Immature natural killer cell (primary cell): Measurements from ENCODE around the gene CALML3. TPM values are rescaled to one million over a fixed set of nuclear protein-coding genes. Genes with fewer than 3 reads are reported as not detected.

ENCODE experiments used
- DNase-seq, 3 donors: peaks; one replicate each; pipeline ENCODE4 v3.0.0; 2022; ENCODE audit warnings: mixed read lengths in 1 of 3
- H3K27ac Mint-ChIP-seq, 6 donors: one replicate each; pipeline ENCODE4 v1.8.0; 2020; ENCODE audit warnings: mixed read lengths in 6 of 6, mild to moderate bottlenecking in 5 of 6, inconsistent platforms in 4 of 6, moderate library complexity in 3 of 6
- H3K27me3 Mint-ChIP-seq, 3 donors: one replicate each; pipeline ENCODE4 v1.8.0; 2020 to 2021; ENCODE audit warnings: low read depth in 3 of 3, mild to moderate bottlenecking in 3 of 3, mixed read lengths in 3 of 3, moderate library complexity in 3 of 3, inconsistent platforms in 1 of 3
- H3K36me3 Mint-ChIP-seq, 3 donors: one replicate each; pipeline ENCODE4 v1.8.0; 2020; ENCODE audit warnings: mixed read lengths in 3 of 3, inconsistent platforms in 2 of 3, mild to moderate bottlenecking in 2 of 3
- H3K4me1 Mint-ChIP-seq, 2 donors: one replicate each; pipeline ENCODE4 v1.8.0; 2020; ENCODE audit warnings: inconsistent platforms in 2 of 2, mild to moderate bottlenecking in 2 of 2, mixed read lengths in 2 of 2, moderate library complexity in 1 of 2
- H3K4me3 Mint-ChIP-seq, 5 donors: one replicate each; pipeline ENCODE4 v1.8.0; 2020; ENCODE audit warnings: mild to moderate bottlenecking in 5 of 5, mixed read lengths in 5 of 5, inconsistent platforms in 3 of 5, moderate library complexity in 3 of 5
- H3K9me3 Mint-ChIP-seq, 6 donors: one replicate each; pipeline ENCODE4 v1.8.0; 2020; ENCODE audit warnings: mild to moderate bottlenecking in 6 of 6, mixed read lengths in 6 of 6, inconsistent platforms in 4 of 6, moderate library complexity in 3 of 6
- polyA plus RNA-seq, 3 donors: library from polyadenylated mRNA; unstranded; fragments of 300-500 nt; fragmentation: Illumina TruSeq; gene quantifications; one replicate each; pipeline ENCODE4 v1.2.3, GENCODE V29; 2021

The CALML3 gene
- polyA plus RNA-seq, 3 donors from 2014 or later: not detected

- no peak overlapping the region for H3K27ac Mint-ChIP-seq
- peaks cover 0 to 1% (median 0%) of the 10 kb centered on the region in 6 donors for H3K9me3 Mint-ChIP-seq
- DNase-seq: no peak
- peaks cover 2 to 4% (median 2%) of the 10 kb centered on the region in 3 donors for H3K27me3 Mint-ChIP-seq
- no peaks in the 10 kb centered on the region for H3K4me1 Mint-ChIP-seq
- no peaks in the 10 kb centered on the region for H3K36me3 Mint-ChIP-seq
- no peak overlapping the region for H3K4me3 Mint-ChIP-seq
These were observed 46.4 kb downstream of the CALML3 start for GRCh38 chr10:5570979-5571810.

GRCh38 chr10:5571826-5572225 is 47.1 kb downstream of the CALML3 start:
- H3K4me3 Mint-ChIP-seq: no peak overlapping the region
- no peak for DNase-seq
- peaks cover 2 to 4% (median 4%) of the 10 kb centered on the region in 3 donors for H3K27me3 Mint-ChIP-seq
- no peak overlapping the region for H3K27ac Mint-ChIP-seq
- no peaks in the 10 kb centered on the region for H3K4me1 Mint-ChIP-seq
- H3K36me3 Mint-ChIP-seq: no peaks in the 10 kb centered on the region
- peaks cover 0 to 3% (median 0%) of the 10 kb centered on the region in 6 donors for H3K9me3 Mint-ChIP-seq

- peaks cover 0 to 3% (median 0%) of the 10 kb centered on the region in 6 donors for H3K9me3 Mint-ChIP-seq
- no peaks in the 10 kb centered on the region for H3K36me3 Mint-ChIP-seq
- DNase-seq: no peak
- H3K4me3 Mint-ChIP-seq: no peak overlapping the region
- H3K27me3 Mint-ChIP-seq: peaks cover 2 to 4% (median 4%) of the 10 kb centered on the region in 3 donors
- no peaks in the 10 kb centered on the region for H3K4me1 Mint-ChIP-seq
- no peak overlapping the region for H3K27ac Mint-ChIP-seq
These were observed 48.7 kb downstream of the CALML3 start for GRCh38 chr10:5573319-5573950.

- Mint-ChIP-seq H3K27me3 (peaks cover 0 to 6% (median 2%) of the 10 kb centered on the region in 3 donors), H3K36me3 (no peaks in the 10 kb centered on the region), H3K27ac (no peak overlapping the region), H3K4me1 (no peaks in the 10 kb centered on the region), H3K4me3 (no peak overlapping the region), H3K9me3 (peaks cover 0 to 3% (median 0%) of the 10 kb centered on the region in 6 donors)
- no peak for DNase-seq
These were observed 49.3 kb downstream of the CALML3 start for GRCh38 chr10:5573968-5574641.

GRCh38 chr10:5574642-5575131 is 49.9 kb downstream of the CALML3 start:
- DNase-seq: no peak
- Mint-ChIP-seq H3K4me3 (no peak overlapping the region), H3K36me3 (no peaks in the 10 kb centered on the region), H3K27ac (no peak overlapping the region), H3K27me3 (peaks cover 0 to 6% (median 2%) of the 10 kb centered on the region in 3 donors), H3K4me1 (no peaks in the 10 kb centered on the region), H3K9me3 (peaks cover 0 to 3% (median 0%) of the 10 kb centered on the region in 6 donors)

- Mint-ChIP-seq H3K4me3 (no peak overlapping the region), H3K4me1 (no peaks in the 10 kb centered on the region), H3K27ac (peak overlapping the region in 1 of 6 donors; percentile 55), H3K9me3 (peaks cover 0 to 3% (median 0%) of the 10 kb centered on the region in 6 donors), H3K36me3 (no peaks in the 10 kb centered on the region), H3K27me3 (peaks cover 0 to 6% (median 2%) of the 10 kb centered on the region in 3 donors)
- DNase-seq: no peak
These were observed 50.4 kb downstream of the CALML3 start for GRCh38 chr10:5575144-5575481.

GRCh38 chr10:5575482-5576153 is 50.9 kb downstream of the CALML3 start:
- H3K4me1 Mint-ChIP-seq: no peaks in the 10 kb centered on the region
- no peak overlapping the region for H3K4me3 Mint-ChIP-seq
- no peaks in the 10 kb centered on the region for H3K36me3 Mint-ChIP-seq
- no peak overlapping the region for H3K27ac Mint-ChIP-seq
- DNase-seq: no peak
- H3K27me3 Mint-ChIP-seq: peaks cover 0 to 6% (median 2%) of the 10 kb centered on the region in 3 donors
- peaks cover 0 to 3% (median 0%) of the 10 kb centered on the region in 6 donors for H3K9me3 Mint-ChIP-seq

GRCh38 chr10:5576154-5576748 is 51.5 kb downstream of the CALML3 start:
- Mint-ChIP-seq H3K9me3 (peaks cover 0 to 3% (median 0%) of the 10 kb centered on the region in 6 donors), H3K4me3 (no peak overlapping the region), H3K36me3 (no peaks in the 10 kb centered on the region), H3K27me3 (peaks cover 0 to 6% (median 2%) of the 10 kb centered on the region in 3 donors), H3K27ac (peak overlapping the region in 1 of 6 donors; percentile 45), H3K4me1 (no peaks in the 10 kb centered on the region)
- DNase-seq: no peak

Other genes starting within 250 kb of the CALML3 start
- gene UCN3, start 160.0 kb upstream of the CALML3 start, polyA plus RNA-seq: not detected
- gene TUBAL3, start 120.1 kb upstream of the CALML3 start, polyA plus RNA-seq: not detected
- 1 to 10 TPM; 1.5 to 2.3 (median 2.3) TPM for gene NET1, start 112.4 kb upstream of the CALML3 start, polyA plus RNA-seq
- gene CALML5, start 25.4 kb upstream of the CALML3 start, polyA plus RNA-seq: not detected
- 1 to 10 TPM in 2 of 3 donors, not detected in 1; 2.8 to 4.1 TPM for gene ASB13, start 141.6 kb downstream of the CALML3 start, polyA plus RNA-seq
- gene TASOR2, start 159.9 kb downstream of the CALML3 start, polyA plus RNA-seq: 10 to 100 TPM in 2 of 3 donors, under 1 TPM in 1; 0.27 to 20.1 (median 13.7) TPM